Measurements from ENCODE around the gene HIP1. TPM values are rescaled to one million over a fixed set of nuclear protein-coding genes. Genes with fewer than 3 reads are reported as not detected.

HIP1 gene
- total and polyA plus RNA-seq, 9 of the 15 experiments (the other 6 are each of a cell fraction or from before 2014, with no cell fraction given), result 2.4 to 13.7 (median 9.5) TPM

DNA sequence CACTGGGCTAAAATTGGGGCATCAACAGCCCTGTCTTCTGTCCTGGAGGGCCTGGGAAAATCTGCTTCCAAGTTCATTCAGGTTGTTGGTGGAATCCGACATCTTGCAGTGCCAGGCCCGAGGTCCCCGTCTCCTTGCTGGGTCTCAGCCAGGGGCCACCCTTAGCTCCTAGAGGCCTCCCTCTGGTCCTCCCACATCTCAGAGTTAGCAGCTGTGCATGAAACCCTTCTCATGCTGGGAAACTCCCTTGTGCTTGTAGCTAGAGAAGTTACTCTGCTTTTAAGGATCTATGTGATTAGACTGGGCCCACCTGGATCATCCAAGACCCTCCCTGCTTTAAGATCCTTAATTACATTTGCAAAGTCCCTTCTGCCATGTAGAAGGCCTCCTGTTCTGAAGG lies 15.3 kb downstream of the HIP1 start:
- no peak for DNase-seq (ENCODE audit: extremely low read depth in 1 of 4, low spot score in 3 of 4)
- CTCF ChIA-PET (ENCODE audit: low intra/inter-chr PET ratio), result no interaction called here
- H3K9me3 ChIP-seq (replicated peaks; ENCODE audit: control insufficient read depth, insufficient read depth, low read depth, low read length), result no peaks in the 10 kb centered on the region
- FAIRE-seq, result no peak
- no peak overlapping the region for H3K4me3 ChIP-seq
- no peaks in the 10 kb centered on the region for H3K27me3 ChIP-seq (ENCODE audit: control insufficient read depth in 2 of 2, insufficient read depth in 2 of 2, low read length in 2 of 2)
- ATAC-seq, result no peak
- 68% methylated on average over 3 of the region's 3 CpGs for WGBS (ENCODE audit: insufficient coverage, low coverage, missing lambda C conversion rate)
- no peak overlapping the region for H2AFZ ChIP-seq (ENCODE audit: low read depth, low read length)
- in situ Hi-C loops (cut with MboI) (no loop called here), intact Hi-C loops (cut with micrococcal nuclease) (no loop called here)
- no peak overlapping the region for H3K9ac ChIP-seq (ENCODE audit: insufficient read depth in 1 of 2, low read depth in 2 of 2, low read length in 2 of 2)
- no TSS peak for BruUV-seq (replicated peaks)
- H3K4me1 ChIP-seq (replicated peaks in 1 of 2; ENCODE audit: control insufficient read depth in 2 of 2, insufficient read depth in 2 of 2, low read length in 2 of 2), result peaks cover 5 to 17% of the 10 kb centered on the region in 2 experiments; a peak in 4 of 5 replicates
- no peak overlapping the region for H3K27ac ChIP-seq (ENCODE audit: extremely low read depth, low read depth, low read length)
- H3K79me2 ChIP-seq (ENCODE audit: control insufficient read depth, insufficient read depth, low read length), result no peaks in the 10 kb centered on the region
- POLR2A ChIA-PET, result no interaction called here
- H3K36me3 ChIP-seq (ENCODE audit: control insufficient read depth, insufficient read depth, low read length), result no peaks in the 10 kb centered on the region; the same call in 2 of the 3 replicates
- TF ChIP-seq SMAD3 (CRISPR knock-in tag; conservative IDR thresholded peaks at IDR 0.05) (no peak), ZBTB1 (CRISPR knock-in tag; IDR thresholded peaks at IDR 0.05; ENCODE audit: borderline replicate concordance, low read depth) (no peak), BCL6 (CRISPR knock-in tag; IDR thresholded peaks at IDR 0.05) (no peak), KLF6 (CRISPR knock-in tag; IDR thresholded peaks at IDR 0.05; ENCODE audit: borderline replicate concordance) (no peak)
- H4K20me1 ChIP-seq (replicated peaks; ENCODE audit: control insufficient read depth, insufficient read depth, low read length), result no peaks in the 10 kb centered on the region
- H3K9me1 ChIP-seq (ENCODE audit: control insufficient read depth, insufficient read depth, low read length), result no peaks in the 10 kb centered on the region
- no peak overlapping the region for H3K4me2 ChIP-seq (ENCODE audit: insufficient read depth, low read length)

DNA sequence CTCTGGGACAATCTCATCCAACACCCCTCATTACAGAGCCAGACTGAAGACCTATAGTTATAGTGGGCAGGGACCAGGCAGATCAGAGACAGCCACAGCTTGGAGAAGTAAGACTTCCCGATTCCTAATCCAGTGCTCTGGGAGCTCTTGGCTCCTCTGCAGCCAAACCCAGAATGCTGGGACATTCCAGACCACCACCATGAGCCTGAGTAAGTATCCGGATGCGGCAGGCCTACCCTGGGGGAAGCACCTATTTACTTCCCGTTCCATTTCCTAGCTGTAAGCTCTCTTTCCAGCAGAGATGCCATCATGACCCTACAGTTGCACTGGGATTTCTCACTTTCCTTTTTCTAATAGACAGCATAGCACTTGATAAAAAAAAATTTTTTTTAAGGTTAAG lies 16.4 kb downstream of the HIP1 start:
- ChIA-PET POLR2A (interaction anchor here (0.8 kb wide), 1 partner anchor 65 kb away, joined by 3 read pairs; no protein-coding TSS in a partner anchor), CTCF (ENCODE audit: low intra/inter-chr PET ratio) (no interaction called here)
- Histone ChIP-seq H3K4me1 (replicated peaks in 1 of 2; ENCODE audit: control insufficient read depth in 2 of 2, insufficient read depth in 2 of 2, low read length in 2 of 2) (peaks cover 5 to 12% of the 10 kb centered on the region in 2 experiments; a peak in 1 of 5 replicates), H3K36me3 (ENCODE audit: control insufficient read depth, insufficient read depth, low read length) (no peaks in the 10 kb centered on the region; the same call in 2 of the 3 replicates), H2AFZ (ENCODE audit: low read depth, low read length) (no peak overlapping the region), H3K4me2 (ENCODE audit: insufficient read depth, low read length) (no peak overlapping the region), H3K27ac (ENCODE audit: extremely low read depth, low read depth, low read length) (no peak overlapping the region), H3K9me3 (replicated peaks; ENCODE audit: control insufficient read depth, insufficient read depth, low read depth, low read length) (no peaks in the 10 kb centered on the region), H3K4me3 (no peak overlapping the region), H3K27me3 (ENCODE audit: control insufficient read depth in 2 of 2, insufficient read depth in 2 of 2, low read length in 2 of 2) (no peaks in the 10 kb centered on the region), H3K9me1 (ENCODE audit: control insufficient read depth, insufficient read depth, low read length) (no peaks in the 10 kb centered on the region), H4K20me1 (replicated peaks; ENCODE audit: control insufficient read depth, insufficient read depth, low read length) (no peaks in the 10 kb centered on the region), H3K9ac (ENCODE audit: insufficient read depth in 1 of 2, low read depth in 2 of 2, low read length in 2 of 2) (no peak overlapping the region), H3K79me2 (ENCODE audit: control insufficient read depth, insufficient read depth, low read length) (no peaks in the 10 kb centered on the region)
- FAIRE-seq (no peak), DNase-seq (ENCODE audit: extremely low read depth in 1 of 4, low spot score in 3 of 4) (no peak), ATAC-seq (no peak)
- intact Hi-C loops (cut with micrococcal nuclease) (no loop called here), in situ Hi-C loops (cut with MboI) (no loop called here)
- BruUV-seq (replicated peaks), result no TSS peak
- 84% methylated on average over 4 of the region's 4 CpGs for WGBS (ENCODE audit: insufficient coverage, low coverage, missing lambda C conversion rate)
- TF ChIP-seq SNIP1 (IDR thresholded peaks at IDR 0.05; ENCODE audit: low read depth) (no peak), ZNF274 (IDR thresholded peaks at IDR 0.05; ENCODE audit: borderline replicate concordance, low read depth, low read length) (no peak), CREB1 (IDR thresholded peaks at IDR 0.05) (no peak), CREB1 (CRISPR knock-in tag; IDR thresholded peaks at IDR 0.05) (no peak), SMAD2 (IDR thresholded peaks at IDR 0.05; ENCODE audit: low read depth, low read length) (no peak), ZNF586 (CRISPR knock-in tag; conservative IDR thresholded peaks at IDR 0.05) (no peak), MTA3 (IDR thresholded peaks at IDR 0.05; ENCODE audit: borderline replicate concordance) (no peak), ZFP30 (CRISPR knock-in tag; IDR thresholded peaks at IDR 0.05; ENCODE audit: borderline replicate concordance) (no peak), NBN (IDR thresholded peaks at IDR 0.05; ENCODE audit: low read depth) (no peak), ARNT (IDR thresholded peaks at IDR 0.05) (no peak), ZNF507 (tag; conservative IDR thresholded peaks at IDR 0.05) (no peak), HMG20A (CRISPR knock-in tag; conservative IDR thresholded peaks at IDR 0.05) (no peak), BMI1 (IDR thresholded peaks at IDR 0.05; ENCODE audit: low read length) (no peak)
- TF ChIP-seq, protein P1, sequence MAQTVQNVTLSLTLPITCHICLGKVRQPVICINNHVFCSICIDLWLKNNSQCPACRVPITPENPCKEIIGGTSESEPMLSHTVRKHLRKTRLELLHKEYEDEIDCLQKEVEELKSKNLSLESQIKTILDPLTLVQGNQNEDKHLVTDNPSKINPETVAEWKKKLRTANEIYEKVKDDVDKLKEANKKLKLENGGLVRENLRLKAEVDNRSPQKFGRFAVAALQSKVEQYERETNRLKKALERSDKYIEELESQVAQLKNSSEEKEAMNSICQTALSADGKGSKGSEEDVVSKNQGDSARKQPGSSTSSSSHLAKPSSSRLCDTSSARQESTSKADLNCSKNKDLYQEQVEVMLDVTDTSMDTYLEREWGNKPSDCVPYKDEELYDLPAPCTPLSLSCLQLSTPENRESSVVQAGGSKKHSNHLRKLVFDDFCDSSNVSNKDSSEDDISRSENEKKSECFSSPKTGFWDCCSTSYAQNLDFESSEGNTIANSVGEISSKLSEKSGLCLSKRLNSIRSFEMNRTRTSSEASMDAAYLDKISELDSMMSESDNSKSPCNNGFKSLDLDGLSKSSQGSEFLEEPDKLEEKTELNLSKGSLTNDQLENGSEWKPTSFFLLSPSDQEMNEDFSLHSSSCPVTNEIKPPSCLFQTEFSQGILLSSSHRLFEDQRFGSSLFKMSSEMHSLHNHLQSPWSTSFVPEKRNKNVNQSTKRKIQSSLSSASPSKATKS (CRISPR knock-in tag; IDR thresholded peaks at IDR 0.05), result no peak
